Stimulated activated CD4-positive, alpha-beta T cell treated with anti-CD3 and anti-CD28 coated beads, TNF-alpha, amount 100 ng/mL, for 1 hour (primary cell): ENCODE results near the gene ADCY7.

ENCODE experiments used
- DNase-seq, 3 donors: peaks; one replicate each; pipeline ENCODE4 v3.0.0-alpha.2; 2020; ENCODE audit warnings: low read depth in 3 of 3, low spot score in 1 of 3

The ADCY7 gene

DNA sequence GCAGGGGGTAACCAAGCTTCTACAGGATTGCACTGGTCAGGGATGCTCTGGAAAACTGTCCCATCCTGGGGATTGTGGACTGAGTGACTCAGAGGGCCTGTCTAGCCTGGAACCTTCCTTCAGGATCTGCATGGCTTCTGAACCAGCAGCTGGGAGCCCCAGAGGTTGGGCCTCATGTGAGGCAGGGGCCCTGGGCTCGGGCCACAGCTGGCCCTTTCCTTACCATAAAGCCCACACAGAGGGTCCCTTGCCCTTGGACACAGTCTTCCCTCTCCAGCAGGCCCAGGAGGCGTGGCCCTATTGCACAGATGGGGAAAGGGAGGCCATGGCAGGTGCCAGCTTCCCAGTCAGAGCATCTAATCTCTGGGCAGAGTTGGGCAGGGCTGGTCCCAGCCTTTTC is 30.5 kb downstream of the ADCY7 start:
- DNase-seq: no peak

DNA sequence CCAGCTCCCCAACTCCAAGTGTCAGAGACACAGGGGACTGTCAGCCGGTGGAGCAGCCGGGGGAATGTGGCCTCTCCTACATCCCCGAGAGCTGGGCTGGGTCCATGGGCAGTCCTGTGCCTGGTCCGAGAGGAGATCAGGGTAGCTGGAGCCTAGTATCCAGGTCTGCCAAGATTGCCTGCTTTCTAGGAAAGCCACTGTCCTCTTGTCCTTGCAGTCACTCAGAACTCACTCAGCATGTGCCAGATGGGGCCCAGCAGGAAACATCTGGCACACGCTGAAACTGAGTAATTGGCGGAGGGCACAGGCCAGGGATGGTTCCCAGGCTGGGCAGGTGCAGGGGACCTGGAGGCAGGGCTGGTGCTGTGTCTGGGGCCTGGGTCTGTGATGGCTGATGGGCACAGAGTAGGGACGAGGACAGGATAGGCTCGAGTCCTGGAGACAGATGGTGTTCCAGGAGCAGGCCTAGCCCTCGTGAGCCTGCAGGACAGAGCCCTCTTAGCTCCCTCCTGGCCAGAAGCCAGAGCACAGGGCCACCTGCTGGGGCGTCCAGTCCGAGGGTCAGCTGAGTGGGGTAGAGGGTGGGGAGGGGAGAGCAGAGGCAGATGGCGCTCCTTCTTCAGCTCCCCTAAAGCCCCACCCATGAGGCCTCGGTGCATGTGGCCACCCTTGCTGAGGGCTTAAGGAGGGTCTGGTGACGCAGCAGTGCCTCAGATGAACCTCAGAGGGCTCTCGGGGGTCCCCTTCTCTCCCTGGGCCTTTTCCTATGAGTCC is 31.1 kb downstream of the ADCY7 start:
- no peak for DNase-seq

DNA sequence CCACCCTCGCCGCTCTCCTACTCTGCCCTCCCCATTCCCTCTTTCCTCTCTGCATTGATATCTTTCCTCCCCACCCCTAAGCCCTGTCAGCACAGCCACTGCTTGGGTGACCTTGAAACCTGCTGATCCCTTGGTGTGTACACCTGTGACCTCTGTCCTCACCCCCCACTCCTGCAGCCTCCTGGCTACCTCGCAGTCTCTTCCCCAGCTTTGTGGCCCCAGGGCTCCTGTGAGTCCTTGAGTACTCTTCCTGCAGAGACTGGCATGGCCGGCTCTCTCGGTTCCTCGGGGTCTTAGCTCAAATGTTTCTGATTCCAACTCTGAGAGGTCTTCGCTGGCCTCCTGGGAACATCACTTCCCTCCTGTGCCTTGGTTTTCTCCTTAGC is 31.7 kb downstream of the ADCY7 start:
- DNase-seq: no peak

DNA sequence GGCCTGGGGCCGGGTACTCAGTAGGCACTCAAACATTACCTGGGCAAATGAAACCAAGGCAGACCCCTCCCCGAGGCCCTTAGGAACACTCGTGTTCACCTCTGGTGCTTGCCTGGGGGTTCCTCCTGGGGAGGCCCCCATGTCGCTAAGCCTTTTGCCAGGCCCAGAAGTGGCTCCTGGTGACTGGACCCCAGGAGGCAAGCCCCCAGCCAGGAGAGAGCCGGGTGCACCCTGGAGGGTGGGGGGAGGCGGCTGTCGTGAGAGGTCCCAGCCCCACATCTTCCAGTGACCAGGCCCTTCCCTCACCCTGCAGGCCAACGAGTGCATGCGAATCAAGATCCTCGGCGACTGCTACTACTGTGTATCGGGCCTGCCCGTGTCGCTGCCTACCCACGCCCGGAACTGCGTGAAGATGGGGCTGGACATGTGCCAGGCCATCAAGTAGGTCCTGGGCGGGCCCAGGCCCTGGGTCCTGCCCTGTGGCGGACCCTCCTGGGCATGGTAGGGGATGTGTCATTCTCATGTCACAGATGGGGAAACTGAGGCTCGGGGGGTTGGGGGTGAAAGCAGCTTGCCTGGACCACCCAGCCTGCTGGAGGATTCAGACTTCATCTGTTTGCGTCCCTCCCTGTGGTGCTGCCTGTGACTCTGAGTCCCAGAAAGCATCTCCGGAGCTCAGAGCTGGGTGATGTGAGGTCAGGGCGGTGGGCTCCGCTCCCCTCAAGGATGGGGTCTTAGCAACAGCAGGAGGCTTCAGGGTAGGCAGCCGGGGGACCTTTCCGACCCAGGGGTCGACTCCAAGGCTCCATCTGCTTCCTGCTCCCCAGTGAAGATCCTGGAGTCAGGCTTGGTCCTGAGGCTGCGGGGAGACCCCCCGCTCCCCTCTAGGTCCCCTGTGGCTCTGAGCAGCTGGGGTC is 32.5 kb downstream of the ADCY7 start:
- no peak for DNase-seq

DNA sequence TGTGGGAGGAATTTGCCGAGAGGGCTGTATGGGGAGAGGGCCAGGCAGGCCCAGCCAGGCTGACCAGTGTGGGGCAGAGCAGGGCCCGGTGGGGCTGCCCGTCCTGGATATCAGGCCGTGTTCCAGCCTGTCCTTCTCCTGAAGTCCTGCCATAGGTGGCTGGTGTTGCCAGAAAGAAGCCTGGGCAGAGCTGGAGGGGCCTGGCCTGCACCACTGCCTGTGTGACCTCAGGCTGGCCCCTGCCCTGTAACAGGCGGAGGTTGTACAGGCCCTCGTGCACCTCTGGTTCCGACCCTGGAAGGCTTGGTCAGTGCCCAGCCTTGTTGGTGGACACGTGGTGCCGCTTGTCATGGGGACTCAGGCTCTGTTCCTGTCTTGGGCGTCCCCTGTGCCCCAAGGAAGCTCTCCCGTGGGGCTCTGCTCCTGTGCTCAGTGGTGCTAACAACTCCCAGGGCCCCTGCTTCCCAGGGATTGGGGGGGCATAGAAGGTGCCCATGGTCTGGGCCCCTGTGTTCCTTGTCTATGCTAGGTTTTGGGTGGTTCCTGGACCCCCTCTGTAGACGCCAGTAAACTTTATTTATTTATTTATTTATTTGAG is 33.3 kb downstream of the ADCY7 start:
- no peak for DNase-seq

DNA sequence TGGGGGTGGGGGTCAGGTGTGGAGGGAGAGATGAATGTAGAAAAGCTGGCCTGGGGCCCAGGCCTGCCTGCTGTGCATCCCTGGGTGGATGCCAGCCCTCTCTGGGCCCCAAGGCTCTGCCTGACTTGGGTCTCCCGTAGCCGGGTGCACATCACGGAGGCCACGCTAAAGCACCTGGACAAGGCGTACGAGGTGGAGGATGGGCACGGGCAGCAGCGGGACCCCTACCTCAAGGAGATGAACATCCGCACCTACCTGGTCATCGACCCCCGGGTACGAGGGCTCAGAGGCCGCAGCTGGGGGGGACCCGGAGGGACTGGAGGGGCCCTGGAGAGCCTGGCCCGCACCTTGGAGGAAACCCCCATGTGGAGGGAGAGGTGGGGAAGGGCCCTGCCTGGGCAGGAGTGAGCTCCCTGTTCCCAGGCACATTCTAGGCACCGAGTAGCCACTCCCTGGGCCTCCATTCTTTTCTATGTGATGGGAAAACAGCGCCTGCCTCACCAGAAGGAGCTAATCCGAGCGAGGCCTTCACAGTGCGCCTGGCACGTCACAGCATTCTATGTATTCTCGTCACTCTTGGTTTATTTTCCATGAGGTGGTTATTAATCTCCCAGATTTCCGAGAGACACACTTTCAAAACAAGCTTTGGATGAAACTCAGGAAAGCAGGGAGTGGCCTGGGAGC is 34.7 kb downstream of the ADCY7 start:
- no peak for DNase-seq

DNA sequence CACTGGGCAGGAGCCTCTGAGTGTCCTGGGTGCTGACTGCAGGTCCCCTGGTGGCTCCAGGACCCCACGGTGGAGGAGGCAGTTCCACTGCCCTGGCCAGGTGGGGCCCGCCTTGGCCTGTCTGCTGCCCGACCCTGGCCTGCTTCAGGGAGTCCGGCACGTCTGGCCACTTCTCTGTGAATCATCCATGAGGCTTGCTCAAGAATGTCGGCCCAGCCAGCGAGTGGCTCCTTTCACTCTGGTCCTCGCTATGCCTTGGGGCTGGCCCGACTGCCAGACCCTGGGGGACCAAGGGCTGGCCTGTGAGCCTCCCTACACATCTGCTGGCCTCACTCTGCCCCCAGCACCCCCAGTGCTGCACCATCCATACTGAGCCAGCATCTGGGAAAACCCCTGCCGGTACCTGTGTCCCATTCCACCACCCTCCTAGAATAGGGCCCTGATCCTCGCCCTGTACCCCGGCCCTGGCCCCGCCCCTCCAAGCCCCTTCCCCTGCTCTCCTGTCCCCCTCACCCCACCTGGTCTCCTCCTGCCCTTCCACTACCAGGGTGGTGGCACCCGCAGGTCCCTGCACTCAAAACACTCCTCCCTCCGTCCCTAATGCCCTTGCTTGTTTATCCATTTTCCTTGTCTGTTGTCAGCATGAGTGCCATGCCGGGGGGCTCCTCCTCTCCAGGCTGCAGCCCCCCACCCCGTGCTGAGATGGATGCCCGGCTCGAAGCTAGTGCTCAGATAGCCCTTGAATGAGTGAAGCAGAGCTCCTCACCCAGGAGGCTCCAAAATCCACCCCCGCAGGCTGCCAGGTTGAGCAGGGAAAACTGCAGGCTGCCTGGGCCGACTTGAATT is 35.5 kb downstream of the ADCY7 start:
- no peak for DNase-seq

DNA sequence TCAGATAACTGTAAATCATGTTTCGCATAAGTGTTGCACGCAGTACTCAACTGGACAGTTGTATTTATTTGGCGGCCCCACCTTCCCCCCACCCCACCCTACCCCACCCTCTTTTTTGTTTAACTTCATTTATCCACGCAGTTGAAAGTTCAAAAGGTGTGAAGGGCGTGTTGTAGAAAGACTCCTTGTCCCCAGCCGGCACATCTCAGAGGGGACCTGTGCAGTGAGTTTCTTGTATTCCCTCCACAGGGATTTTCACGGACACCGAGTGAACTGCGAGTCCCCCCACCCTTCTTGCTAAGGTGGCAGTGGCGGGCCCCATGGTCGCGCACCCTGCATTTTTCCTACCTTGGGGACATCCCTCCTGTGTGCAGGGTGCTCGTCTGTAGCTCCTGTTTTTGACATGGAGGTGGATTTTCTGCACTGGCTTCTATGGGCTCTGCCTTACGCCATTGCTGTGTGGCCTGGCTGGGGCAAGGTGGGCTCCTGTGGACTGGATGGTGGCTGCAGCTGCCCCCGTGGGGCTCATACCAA is 36.2 kb downstream of the ADCY7 start:
- DNase-seq: no peak

DNA sequence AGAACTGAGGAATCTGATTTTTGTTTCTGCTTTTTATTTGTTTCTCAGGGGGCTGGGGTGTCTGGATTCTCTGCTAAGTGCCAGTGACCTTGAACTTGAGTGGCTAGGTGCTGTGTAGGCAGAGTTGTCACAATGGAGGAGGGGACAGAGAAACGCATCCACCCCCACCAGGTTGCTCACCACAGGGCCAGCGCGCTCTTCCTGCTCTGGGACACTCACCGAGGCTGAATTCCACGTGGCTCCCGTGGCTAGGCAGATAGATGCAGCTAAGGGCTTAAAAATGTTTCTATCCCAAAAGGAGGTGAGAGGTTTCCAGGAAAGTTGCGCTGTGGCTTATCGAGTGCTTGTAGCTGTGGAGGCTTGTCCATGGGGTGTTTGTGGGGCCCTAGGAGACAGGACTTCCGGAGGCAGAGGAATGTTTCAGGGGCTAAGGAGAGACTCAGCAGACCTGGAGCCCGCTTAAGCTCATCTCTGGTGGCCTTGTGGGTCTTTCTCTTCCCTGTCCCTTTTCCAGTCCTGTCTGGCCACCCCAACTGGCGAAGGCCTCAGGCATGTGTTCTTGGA is 36.8 kb downstream of the ADCY7 start:
- no peak for DNase-seq

DNA sequence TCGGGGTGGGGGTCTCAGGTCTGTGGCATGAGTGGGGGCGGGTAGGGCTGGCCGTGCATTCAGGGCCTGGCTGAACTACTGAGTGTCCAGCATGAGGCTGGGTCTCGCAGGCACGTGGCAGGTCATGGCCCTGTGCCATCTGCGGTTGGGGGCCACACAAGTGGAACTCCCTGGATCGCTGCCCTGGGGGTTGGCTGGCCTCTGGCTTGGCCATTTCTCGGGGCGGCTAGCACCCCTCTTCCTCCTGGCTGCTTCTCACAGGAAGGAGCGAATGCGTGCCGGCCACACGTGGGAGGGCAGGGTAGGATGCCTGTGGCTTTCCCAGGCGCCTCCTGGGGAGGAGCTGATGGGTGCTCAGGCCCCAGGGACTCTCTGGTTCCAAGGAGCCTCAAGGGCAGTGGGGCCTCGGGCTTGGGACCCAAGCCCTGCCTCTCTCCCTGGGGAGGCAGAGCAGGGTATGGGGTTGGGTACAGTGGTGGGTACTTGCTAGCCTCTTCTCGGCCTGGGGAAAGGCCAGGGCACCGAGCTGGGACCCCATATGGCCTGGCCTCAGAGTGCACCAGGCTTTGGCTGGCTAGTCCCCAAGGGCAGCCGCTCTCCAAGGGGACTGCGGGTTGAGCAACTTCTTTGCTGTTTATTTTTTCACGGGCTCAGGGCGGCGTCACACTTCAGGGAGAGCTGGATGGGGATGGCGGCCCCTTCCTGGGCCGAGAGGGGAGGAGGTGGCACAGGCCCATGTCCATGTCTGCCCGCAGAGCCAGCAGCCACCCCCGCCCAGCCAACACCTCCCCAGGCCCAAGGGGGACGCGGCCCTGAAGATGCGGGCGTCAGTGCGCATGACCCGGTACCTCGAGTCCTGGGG is 37.5 kb downstream of the ADCY7 start:
- DNase-seq: no peak

DNA sequence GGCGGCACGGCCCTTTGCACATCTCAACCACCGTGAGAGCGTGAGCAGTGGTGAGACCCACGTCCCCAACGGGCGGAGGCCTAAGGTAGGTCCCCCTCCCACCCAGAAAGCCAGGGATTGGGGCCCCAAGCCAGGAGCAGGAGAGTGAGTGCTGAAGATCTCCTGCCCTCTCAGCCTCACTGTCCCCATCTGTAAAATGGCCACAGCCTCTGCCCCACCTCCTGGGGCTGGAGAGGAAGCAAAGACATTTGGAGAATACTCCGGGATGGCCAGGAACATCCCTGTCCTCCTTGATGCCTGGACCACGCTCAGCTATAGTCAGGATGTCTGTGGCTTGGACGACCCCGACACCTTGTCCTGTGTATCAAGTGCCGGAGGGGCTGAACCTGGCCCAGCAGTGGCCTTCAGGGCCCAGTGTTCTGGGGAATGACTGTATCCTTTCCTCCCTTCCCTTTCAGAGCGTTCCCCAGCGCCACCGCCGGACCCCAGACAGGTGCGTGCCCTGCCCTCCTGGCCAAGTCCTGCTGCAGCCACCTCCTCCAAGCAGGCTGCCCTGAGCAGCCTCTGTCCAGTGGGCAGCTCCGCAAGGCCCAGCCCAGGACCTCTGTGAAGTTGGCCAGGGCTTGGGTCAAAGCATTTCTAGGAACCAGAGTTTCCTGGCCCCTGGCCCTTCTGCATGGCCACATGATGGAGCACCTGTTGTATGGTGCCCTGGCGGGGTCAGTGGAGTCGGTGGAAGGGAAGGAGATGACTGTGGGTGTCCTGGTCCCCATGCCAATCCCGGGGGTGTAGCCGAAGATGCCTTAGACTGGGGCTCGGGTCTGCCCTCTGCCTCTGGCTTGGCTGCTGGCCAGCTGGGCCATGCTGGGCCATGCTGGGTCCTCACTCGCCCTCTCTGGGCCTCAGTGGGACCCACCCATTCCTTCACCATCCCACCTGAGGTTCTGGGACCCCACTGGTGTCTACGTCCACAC is 38.4 kb downstream of the ADCY7 start:
- DNase-seq: no peak

DNA sequence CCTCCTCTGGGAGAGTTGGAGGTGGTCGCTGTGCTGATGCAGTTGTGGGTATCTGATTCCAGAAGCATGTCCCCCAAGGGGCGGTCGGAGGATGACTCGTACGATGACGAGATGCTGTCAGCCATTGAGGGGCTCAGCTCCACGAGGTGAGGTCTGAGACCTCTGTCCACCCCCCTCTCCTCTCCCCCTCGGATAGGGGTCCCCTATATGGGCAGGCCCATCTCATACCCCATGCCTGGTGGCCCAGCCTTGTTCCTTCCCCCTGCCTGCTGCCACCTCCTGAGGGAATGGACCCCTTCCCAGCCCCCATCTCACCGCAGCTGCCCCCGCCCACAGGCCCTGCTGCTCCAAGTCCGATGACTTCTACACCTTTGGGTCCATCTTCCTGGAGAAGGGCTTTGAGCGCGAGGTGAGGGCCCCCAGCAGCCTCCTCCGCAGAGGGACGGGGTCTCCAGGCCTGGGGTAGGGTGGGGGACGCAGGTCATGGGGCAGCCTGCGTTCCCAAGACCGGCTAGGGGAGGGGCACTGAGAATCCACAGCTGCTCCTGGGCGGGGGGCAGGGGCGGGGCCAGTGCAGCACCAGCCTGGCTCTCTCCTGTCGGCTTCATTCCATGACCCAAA is 39.2 kb downstream of the ADCY7 start:
- no peak for DNase-seq

DNA sequence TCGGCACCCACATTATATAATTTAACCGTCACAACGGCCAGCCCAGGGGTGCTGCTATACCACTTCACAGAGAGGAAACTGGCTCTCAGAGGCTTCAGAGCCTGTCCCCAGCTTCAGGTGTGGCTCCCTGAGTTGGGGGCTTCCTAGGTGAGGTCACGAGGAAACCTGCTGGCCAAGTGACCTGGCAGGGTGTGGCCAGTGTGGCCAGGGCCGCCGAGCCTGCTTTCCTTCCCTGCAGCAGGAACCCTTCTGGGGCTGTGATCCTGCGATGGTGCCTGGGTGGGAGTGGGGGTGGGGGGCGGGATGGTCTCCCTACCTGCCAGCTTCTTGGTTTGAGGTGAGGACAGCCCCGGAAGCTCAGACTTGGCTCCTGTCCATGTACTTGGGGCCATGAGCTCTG is 39.9 kb downstream of the ADCY7 start:
- DNase-seq: no peak

DNA sequence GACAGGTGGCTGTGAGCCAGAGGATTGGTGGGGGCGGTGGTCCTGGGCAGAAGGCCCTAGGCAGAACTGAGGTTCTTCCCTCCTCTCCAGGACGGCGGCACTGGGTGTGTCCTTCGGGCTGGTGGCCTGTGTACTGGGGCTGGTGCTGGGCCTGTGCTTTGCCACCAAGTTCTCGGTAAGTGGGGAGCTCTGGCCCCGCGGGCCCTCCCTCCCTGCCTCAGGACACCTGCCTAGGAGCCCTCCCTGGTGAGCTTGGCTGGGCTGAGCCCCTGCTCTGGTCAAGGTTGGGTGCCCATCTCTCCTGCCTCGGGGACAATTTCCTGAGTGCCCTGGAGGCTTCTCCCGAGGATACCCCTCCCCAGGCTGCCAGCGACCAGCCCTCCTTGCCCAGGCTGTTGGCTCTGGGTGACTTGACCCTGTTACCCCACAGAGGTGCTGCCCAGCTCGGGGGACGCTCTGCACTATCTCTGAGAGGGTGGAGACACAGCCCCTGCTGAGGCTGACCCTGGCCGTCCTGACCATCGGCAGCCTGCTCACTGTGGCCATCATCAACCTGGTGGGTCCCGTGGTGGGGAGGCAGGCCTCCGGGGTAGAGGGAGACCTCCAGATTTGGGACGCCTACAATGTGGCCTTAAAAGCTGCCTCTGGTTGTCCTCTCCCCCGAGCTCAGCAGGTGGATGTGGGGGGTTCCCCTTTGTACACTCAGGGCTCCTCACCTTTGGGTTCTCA is 42.0 kb downstream of the ADCY7 start:
- no peak for DNase-seq

DNA sequence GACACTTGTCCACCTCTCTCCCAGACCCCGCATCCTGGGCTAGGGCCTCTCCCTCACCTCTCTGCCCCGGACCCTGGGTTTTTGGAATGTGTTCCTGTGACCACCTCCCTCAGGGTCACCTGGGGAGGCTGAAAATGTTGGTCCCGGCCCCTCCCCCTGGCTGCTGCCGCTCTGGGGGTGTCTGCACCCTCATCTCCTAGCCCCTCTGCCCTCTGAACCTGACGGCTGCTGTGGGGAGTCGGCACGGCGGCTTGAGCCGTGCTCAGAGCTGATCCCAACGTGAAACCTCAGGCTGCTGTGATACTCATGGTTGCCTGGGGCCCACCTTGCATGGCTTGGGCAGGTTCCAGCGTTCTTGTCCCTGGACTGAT is 42.8 kb downstream of the ADCY7 start:
- DNase-seq: no peak

DNA sequence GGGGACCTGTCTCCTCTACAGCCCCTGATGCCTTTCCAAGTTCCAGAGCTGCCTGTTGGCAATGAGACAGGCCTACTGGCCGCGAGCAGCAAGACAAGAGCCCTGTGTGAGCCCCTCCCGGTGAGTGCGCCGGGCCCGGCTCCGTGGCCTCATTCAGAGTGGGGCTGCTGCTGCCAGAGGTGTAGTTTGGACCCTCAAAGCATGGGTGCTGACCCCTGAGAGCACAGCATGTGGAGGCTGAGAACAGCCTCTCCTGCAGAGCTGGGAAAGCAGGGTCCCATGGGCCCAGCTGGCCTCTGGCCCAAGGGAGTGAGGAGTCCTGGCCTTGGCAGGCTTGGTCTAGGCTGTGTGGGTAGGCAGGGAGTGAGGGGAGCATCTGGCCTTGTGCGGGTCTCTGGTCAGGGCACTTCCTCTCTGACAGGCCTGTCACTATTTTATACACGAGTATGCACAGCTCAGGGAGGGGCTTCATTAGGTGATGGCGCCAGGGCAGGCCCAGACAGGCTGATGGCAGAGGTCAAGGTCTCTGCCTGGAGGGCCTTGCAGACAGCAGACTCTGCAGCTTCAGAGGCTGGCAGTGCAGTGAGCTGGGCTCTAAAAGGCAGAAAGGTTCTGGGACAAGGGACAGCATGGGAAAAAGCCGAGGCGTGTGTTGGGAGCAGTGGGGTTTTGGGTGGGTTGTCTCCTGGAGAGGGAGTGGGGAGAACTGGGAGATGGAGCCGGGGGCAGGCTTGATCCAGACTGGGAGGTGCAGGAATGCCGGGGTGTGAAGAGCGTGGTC is 43.4 kb downstream of the ADCY7 start:
- DNase-seq: no peak
